Hematopoietic multipotent progenitor cell (in vitro differentiated cells): ENCODE measurements around the gene ADSS2. TPM values are rescaled to one million over a fixed set of nuclear protein-coding genes. Genes with fewer than 3 reads are reported as not detected.
"Not testable (repeated sequence)": the region's sequence is repeated elsewhere in the genome, so short reads cannot be mapped to it uniquely, and the experiment has no call there.

Experiments
- DNase-seq, 3 donors: peaks; one replicate each; pipeline ENCODE4 v3.0.0-alpha.2; 2011 to 2015; ENCODE audit warnings: low read depth in 2 of 3, low spot score in 2 of 3
- total RNA-seq: library from RNA; depleted of rRNA; stranded (reverse); fragments of >200 nt; gene quantifications from one replicate; pipeline ENCODE4 v1.2.3, GENCODE V29; 2012

Gene ADSS2
- total RNA-seq: 17.2 TPM

GRCh38 chr1:244451539-244451950 lies at the start of gene ADSS2:
Gene ADSS2 (minus strand): TSS chr1:244451909. CDS start chr1:244451817, 92 bp downstream.
- no peak for DNase-seq

DNA sequence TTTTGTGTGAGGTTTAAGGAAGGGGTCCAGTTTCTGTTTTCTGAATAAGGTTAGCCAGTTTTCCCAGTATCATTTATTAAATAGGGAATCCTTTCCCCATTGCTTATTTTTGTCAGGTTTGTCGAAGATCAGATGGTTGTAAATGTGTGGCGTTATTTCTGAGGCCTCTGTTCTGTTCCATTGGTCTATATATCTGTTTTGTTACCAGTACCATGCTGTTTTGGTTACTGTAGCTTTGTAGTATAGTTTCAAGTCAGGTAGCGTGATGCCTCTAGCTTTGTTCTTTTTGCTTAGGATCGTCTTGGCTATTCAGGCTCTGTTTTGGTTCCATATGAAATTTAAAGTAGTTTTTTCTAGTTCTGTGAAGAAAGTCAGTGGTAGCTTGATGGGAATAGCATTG lies 48.8 kb upstream of the ADSS2 start:
- not testable (repeated sequence) for DNase-seq

- DNase-seq: not testable (repeated sequence)
Measured at GRCh38 chr1:244499484-244499883, 47.8 kb upstream of the ADSS2 start.

DNA sequence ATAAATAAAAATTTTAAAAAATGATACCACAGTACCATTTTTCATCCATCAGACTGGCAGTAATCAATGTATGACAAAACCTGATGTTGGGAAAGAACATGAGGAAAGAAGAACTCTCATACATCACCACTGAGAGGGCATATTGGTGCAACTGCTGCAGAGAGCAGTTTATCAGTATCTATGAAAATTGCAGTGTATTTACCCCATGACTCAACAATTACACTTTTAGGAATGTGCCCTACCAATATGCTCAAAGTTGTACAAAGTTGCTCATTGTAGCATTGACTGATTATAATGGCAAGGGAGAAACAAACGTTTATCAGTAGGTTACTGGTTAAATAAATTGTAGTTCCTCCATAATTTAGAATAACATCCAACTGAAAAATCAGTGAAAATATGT lies 46.1 kb upstream of the ADSS2 start:
- DNase-seq: no peak

DNA sequence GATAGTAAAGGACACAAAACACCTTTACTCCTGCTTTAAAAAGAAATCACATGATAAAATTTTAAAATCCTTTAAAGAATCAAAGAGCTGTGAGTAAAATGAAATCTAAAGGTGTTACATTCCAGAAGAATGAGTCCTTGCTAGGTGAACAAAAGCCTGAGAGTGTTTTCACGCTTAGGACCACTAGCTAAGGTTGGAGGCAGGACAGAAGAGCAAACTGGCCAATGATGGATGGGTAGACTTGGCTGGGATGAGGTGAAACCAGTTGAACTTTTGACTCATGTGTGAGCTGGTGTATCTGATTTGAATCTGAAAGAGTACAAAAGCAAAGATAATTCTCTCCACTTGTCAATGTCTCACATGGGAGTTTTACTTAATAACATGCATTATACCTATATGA lies 44.5 kb upstream of the ADSS2 start:
- DNase-seq: no peak

- no peak for DNase-seq
Measured at GRCh38 chr1:244494653-244495052, 42.9 kb upstream of the ADSS2 start.

GRCh38 chr1:244484971-244485370 lies 33.3 kb upstream of the ADSS2 start:
- DNase-seq: not testable (repeated sequence)

- DNase-seq: no peak
Measured at GRCh38 chr1:244473059-244473605, 21.4 kb upstream of the ADSS2 start.

DNA sequence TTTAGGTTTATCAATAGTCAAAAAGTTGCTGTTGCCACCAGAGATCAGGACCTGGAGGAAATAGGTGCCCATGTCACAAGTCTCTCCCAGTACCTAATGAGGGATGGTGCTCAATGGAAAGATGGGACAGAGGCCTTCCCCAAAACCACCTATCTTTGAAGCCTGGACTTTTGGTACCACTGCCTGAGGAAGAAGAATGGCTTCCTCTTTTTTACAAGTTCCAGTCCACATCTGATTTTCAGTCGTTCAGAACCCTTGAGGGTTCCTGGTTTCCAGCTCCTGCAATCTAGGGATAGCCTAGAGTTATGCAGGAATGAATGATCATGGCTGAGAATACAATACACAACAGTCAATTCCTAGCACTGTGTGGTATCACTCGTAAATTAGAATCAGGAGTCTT lies 15.0 kb upstream of the ADSS2 start:
- DNase-seq: no peak

- DNase-seq: peak; percentile 50 to 74 (median 71)
Measured at GRCh38 chr1:244461245-244462071, 9.7 kb upstream of the ADSS2 start, which contains the start of gene CATSPERE. Gene CATSPERE (plus strand): TSS chr1:244461273. CDS start chr1:244461430, 157 bp downstream.

DNA sequence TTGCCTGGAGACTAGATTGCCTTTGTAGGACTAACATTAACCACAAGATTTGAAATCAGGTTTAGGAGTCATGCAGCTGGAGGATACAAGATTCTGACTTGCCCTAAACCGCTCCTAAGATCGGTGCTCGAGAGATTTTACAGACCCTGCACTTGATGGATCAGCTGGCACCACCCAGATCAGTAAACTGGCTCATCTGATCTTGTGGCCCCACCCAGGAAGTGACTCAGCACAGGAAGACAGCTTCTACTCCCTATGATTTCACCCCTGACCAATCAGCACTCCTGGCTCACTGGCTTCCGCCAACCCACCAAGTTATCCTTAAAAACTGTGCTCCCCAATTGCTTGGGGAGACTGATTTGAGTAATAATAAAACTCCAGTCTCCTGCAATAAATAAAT lies 8.5 kb upstream of the ADSS2 start:
- no peak for DNase-seq

DNA sequence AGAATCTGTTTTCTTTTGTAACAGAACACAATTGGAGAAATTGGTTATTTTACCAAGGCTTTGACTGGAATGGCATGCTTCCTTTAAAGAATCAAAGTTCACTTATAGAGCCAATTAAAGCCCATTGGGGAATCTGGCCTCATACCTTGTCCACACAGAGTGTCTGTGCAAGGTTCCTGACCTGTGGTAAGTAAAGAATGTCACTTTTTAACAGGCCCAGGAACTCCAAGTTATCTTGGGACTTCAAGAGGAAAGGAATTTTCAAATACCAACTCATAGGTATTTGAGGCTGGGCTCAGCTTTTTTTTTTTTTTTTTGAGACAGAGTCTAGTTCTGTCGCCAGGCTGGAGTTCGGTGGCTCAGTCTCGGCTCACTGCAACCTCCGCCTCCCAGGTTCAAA lies 7.1 kb upstream of the ADSS2 start:
- no peak for DNase-seq

DNA sequence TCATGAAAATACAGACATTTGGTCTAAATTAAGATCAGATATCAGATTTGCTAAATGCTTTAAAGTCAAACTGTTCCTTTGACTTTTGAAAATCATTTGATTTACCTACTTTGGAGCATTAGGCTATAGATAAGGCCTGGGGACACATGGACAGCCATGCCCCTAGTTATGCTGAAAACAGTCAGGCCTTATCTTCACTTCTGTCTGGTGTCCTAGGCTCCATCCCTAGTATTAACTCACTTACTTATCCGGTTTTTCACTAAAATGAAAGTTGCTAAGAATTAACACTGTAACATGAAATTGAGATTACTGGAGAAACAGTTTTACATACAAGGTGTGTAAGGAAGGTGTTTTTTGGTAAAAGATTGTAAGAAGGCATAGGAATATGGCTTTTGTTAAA lies 4.9 kb upstream of the ADSS2 start:
- DNase-seq: no peak

GRCh38 chr1:244454412-244454811 lies 2.7 kb upstream of the ADSS2 start:
- no peak for DNase-seq

GRCh38 chr1:244451951-244452795 lies 464 bp upstream of the ADSS2 start:
- DNase-seq: peak; percentile 99 to 100 (median 100)

- DNase-seq: peak; percentile 34 to 63 (median 48)
Measured at GRCh38 chr1:244450597-244451538, 841 bp downstream of the ADSS2 start.

DNA sequence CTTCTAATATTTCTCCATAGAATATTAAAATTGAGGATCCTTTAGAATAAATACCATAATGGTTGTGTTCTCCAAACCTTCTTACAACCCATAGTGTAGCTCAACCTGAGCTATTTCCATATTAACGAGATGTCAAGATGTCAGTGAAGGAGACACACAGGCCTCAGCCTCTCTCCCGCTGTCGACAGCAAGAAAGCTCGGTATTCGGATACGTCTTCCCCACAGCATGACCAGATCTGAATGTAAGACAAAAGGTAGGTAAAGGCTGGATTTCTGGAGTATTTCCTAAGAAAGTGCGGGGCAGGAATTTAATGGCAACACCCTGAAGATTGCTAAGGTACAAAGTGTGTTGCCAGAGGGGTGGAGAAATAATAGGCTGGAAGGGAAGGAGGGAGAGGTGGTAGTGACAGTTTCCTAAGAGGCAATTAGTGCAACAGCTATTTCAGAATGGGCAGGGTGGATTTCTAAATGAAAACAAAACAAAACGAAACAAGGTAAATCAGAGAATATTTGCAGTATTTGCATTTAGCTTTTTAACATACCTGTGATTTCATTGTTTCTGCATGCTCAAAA lies 1.7 kb downstream of the ADSS2 start:
- no peak for DNase-seq

DNA sequence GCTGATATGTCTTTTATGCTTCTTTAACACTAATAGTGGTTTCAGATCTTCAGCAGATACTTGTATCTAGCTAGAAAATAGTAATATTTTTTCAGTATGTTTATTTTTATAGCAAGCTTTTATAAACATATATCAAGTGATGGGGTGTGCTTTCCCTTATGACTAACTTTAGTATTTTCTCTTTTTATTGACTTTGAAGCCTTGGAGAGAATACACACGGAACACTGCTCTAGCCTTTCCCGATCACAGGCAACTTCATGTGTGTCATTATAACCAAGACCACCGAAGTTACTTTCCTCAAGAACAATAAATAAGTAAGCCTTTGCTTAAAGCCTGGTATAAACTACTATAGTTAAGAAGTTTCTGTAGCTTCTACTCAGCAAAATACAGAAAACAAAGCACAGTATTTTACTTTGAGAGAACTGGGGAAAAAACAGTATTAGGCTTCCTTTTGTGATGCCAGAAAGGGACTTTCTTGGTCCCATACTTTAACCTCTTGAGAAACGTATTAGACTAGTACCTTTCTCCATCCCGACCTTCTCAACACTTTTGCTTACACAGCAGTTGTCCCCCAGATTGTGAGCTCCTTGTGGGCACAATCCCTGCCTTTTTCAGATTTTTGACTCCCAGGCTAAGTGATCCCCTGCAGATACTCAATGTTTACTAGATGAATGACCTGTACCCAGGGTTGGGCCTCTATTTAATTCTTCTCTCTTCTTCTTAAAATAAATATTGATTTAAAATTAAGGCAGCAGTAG lies 3.3 kb downstream of the ADSS2 start:
- no peak for DNase-seq

- no peak for DNase-seq
Measured at GRCh38 chr1:244447552-244447951, 4.2 kb downstream of the ADSS2 start.
